Daoy (cell line): ENCODE results near the gene NME9. TPM values are rescaled to one million over a fixed set of nuclear protein-coding genes. Genes with fewer than 3 reads are reported as not detected.

Experiments
- DNase-seq: peaks from one replicate; pipeline ENCODE4 v3.0.0-alpha.2; 2015; ENCODE audit warnings: low read depth
- total RNA-seq: library from RNA; depleted of rRNA; stranded (reverse); fragments of >200 nt; shearing (Covaris generic); gene quantifications from 2 replicates; pipeline ENCODE4 v1.2.3, GENCODE V29; 2014

Gene NME9
- total RNA-seq, 1 experiment from 2014 or later: not detected

DNA sequence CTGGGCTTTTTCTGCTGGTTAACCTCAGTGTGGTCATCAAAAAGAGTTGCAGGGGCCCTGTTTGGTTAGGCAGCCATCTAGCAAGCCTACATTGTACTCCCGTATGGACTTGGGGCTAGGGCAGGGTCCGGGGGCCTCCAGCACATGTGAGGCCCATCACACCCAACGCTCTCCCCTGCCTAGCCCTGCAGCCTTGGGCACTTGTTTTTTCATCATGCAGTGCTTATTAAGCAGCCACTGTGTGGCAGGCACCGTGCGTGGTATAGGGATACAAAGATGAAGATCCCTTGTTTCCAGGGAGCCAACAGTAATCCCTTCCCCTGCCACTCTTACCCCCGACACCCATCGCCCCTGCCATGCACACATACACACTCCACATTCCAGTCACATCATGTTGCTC is 32.9 kb upstream of the NME9 start:
- no peak for DNase-seq

DNA sequence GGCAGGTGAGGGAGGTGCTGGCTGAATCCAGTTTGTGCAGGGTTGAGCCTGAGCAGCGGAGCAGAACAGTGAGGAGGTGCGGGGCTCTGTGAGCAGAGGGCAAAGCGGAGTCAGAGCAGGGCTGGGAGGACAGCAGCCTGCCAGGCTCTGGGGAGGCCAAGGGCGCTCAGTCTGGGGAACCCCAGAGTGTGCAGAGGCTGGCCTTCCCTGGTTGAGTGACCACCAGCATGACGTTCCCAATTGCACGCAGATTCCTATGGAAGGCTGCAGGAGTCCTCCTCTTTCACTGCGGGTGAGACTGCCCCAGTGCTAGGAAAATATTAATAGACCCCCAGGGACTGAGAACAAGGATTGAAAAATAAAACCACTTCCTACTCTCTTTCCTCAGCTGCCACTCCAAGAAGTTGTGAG is 31.9 kb upstream of the NME9 start:
- no peak for DNase-seq

DNA sequence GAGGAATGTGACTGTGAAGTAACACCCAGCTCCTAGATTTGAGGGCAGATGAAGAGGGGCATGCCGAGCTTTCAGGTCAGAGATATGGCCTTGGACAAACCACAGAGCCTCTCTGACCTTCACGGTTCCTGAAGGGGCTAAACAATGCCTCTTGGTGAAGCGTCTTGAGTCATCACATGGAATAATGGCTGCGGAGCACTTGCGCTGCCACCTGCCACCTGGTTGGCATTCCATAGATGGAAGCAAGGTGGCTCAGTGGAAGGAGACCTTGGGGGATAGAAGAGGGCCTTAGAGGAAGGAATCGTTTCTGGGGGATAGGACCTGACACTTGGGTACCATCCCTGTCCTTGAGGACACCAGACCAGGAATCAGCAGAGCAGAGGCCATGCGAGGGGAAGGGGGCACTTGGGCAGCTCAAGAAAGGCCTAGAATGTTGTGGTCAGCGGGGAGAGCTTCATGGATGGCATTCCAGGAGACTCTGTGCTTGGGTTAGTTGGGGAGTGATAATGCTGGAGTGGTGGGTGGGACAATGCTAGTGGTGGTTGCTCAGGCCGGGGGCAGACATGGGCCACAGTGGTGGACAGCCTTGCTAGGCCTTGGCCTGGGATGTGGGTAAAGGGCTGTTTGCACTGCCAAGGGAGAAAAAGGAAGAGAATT is 31.3 kb upstream of the NME9 start:
- DNase-seq: no peak

DNA sequence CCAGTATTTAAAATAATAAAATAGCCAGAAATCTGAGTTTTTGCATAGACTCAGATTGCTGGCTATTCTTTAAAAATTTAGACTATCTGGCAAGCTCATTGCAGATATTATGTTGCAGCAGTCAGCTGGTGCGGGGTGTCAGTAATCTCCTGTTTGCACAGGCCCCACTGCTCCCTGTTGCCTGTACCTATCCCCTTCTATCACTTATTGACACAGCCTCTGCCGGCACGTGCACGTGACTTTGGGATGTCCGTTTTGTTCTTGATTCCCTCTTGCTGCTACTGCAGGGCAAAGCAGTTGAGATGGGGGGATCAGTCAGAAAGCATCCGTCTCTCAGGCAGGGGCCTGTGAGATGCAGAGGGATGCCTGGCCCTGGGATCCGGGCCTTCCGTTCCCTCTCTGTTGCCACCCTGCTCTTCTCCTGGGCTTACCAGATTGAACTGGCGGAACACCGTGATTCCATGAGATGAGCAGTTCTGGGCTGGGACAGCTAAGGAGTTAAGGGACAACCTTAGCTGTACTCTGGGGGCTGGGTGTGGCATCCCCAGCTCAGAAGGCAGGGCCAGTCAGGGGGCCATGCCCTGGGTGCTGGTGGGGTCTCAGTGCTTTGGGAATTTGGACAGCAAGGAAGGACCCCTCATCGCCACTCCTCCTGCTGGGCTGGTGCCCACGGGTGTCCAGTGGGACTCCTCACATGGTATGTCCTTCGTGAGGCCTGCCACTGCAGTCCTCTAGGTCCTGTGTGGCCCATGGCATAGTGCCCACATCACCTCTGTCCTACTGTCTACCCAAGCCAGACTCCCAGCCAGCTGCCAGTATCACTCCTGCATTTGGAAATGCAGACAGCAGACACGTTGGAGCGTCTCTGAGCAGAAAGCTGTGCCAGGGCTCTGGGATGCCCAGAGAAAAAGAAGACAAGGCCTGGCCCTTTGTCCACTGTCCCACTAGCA is 30.5 kb upstream of the NME9 start:
- no peak for DNase-seq

DNA sequence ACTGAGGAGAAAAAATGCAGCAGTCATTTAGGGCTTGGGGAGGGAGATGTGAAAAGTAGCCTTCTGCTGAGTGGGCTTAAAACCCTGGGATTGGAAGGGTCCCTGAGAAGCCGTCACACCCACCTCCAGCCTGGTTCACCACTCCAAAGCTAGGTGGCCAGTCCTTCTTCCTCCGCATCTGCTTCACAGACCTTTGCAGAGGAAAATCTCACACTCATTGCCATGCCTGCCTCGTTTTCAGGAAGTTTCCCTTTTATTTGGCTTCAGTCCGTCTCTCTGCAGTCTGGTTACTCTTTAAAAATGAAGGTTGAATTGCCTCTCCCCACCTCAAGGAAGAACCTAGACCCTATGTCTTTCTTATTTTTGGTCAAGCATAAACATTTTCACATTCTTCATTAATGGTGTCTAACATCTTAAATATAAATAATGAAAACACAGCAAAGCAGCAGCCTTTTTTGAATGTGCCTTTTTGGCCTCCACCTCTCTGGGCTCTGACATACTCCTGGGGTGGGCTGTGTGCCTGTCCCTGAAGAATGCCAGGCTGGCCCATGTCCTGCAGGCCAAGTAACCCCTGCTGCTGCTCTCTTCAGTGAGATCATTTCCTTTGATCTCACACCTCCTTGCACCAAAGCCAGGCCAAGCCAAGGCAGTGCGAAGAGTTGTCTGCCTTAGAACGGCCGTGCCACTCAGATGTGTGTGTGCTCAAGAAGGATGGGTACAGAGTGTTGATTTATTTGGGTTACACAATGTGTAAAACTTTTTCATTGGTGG is 29.7 kb upstream of the NME9 start:
- no peak for DNase-seq

DNA sequence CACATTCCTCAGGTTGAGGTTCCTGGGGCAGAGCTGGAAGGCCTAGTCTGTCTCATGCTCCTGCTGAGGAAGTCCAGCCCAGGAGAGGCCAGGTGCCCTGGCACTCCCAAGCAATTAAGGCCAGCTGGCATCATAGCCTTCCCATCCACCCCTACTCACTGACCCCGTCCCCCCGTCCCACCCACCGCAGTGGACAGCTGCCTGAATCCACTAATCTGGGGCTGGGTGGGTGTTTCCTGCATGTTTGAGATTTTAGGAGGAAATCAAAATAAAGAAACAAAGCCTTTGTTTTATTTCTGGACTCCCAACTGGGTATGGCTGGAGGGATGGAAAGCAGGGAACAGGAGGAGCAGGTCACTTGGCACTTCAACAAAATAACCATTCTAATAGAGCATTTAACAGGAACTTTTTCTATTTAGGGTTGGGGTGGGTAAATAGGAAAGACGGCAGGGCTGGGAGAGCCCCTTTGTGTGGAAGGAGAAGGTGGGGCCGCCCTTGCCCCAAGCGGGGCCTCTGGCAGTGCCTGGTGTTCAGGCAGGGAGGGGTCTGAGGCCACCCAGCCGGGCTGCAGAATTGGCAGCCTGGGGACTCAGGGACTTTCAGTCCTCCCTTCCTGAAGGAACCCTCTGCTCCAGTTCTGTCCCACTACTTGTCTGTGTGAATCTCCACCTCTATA is 27.2 kb upstream of the NME9 start:
- no peak for DNase-seq

DNA sequence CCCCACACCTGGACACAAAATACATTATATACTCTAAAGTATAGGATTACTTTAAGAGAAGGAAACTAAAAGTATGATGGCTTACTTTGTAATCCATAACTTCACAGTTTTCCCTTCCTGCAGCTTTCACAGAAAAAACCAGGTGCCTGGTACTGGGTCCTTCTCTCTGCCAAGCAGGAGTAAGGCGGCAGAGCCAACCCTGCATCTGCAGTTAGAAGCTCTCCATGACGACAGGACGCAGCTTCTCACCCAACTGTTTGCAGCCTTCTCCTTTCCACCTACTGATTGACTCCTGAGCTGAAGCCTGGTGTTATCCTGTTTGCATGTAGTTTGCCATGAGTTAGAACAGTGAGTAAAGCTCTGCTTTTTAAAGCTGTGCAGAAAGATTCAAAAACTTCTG is 25.4 kb upstream of the NME9 start:
- DNase-seq: no peak

DNA sequence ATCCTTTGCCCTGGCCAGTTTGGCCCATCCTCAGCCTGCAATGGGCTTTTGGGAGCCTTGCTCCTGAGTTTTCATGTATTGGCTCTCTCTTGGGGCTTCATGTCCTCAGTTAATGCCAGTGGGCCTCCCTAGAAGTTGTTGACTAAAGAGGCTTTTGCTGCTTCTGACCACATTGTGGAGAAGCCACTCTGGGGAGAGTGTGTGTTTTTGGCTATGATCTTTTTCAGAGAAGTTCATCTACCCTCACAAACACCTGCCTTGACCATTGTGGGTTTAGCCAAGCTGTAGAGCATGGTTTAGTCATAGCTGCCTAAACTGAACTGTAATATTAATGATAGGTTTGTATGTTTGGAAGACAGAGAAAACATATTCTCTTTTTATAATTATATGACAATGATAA is 24.7 kb upstream of the NME9 start:
- DNase-seq: no peak

DNA sequence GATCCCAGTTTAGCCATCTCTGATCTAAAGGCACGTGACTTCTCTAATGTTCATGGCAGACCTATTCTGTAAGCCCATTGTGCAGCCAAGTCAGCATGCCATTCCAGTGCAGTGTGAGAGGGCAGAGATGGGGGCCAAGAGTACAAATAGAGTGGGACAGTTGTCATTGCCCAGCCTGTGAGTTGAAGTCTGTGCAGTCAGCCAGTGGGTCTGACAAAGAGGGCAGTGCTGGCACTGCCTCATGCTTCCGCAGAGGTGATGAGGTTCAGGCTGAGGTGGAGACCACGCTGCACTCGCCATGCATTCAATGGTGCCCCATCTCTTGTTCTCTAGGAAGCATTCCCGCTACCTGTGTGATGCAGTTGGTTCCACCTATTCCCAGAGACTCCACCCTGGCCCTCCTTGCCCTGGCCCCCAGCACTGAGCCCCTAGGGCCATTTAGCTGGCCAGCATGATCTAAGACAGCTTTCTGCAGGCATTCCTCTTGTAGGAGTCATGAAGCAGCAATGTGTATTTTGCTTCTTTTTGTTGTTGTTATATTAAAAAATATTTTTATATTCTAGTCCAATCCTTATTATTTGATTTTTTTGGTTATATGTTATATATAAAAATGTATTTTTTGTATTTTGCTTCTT is 22.4 kb upstream of the NME9 start:
- DNase-seq: no peak

DNA sequence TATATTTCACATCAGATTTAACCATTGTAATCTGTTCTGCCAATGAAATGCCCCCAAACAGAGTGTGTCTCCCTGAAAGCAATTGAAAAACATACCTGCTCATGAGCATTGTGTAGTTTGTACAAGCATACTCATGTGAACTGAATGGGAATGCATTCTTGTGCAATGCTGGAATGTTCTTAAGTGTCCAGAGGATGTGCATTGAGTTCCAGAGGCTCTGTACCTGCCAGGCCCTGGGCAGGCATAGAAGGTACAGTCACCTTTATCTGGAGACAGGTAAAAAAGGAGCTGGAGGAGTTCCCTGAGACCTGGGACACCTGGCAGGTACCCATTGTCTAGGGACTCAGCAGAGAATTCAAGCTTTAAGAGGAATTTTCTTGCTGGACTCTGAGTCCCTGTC is 21.5 kb upstream of the NME9 start:
- no peak for DNase-seq

DNA sequence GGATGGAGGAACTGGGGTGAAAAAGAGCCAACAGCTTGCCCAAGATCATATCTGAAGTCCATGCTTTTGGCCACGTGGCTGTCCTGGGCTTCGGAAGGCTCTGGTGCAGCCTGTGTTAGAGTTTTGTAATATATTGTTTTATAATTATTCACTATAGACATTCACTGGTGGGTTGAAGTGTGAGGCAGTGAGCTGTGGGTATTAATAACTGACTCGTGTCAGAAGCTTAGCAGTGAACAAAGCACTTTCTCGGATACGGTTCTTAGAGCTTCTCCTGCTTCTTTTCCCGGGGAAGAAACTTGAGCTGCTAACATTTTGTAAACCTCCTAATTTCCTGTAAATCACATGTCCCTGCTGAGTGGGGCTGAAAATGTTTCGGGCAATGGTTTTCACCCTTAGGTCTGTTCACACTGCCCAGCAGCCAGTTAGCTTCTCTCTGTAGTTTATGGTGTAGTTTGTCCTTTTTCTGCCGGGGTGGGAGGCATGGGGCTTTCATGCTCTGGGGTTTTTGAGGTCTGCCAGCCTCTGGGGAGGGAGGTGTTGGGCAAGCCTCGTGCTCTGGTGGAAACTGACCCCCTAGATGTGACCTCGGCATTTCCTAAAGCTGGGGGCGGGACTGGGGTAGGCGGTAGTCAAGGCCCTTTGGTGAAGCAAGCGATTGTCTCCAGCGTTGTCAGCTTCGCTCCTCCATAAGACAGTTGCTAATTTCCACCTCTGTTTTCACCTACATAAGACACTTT is 20.4 kb upstream of the NME9 start:
- no peak for DNase-seq

DNA sequence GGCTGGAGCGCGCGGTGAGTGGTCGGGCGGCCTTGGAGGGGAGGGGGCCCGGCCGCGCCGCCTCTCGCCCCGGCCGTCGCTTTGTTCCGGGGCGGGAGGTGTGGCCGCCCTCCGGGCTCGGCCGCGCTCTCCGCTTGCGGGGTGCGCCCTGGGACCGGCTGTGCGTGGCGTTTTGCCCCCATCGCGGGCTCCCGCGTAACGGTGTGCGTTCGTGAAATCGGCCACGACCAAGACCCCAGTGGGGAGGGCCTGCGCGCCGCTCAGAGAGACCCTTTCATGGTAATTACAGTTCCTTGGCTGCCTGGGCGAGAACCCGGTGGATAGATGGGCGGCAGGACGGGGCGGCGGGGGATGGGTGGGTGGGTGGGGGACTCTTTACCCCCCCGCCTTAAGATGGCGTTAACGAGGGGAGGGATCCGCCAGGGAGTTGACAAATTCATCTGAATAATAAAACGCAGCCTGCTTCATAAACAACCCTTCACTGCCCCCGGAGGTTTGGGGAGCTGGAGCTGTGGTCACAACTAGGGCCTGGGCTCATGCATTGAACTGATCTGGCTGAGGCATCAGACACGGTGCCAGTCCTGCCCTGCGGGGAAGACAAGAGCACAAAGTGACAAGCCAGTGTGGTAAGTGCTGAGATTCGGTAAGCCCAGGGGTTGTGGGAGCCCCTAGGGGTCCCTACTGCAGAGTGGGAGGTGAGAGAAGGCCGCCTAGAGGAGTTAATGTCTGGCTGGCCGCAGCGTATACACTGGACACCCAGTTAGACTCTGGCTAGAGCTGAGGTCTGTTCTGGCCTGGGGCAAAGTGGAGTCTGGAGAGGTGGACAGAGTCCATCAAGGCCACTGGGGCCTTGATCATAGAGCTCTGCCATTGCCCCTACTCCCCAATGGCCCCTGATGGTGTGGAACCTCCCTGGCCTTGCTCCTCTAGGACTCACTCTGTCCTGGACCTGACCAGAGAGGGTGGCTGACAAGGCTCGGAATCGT is 19.4 kb upstream of the NME9 start:
- peak; percentile 21 for DNase-seq

DNA sequence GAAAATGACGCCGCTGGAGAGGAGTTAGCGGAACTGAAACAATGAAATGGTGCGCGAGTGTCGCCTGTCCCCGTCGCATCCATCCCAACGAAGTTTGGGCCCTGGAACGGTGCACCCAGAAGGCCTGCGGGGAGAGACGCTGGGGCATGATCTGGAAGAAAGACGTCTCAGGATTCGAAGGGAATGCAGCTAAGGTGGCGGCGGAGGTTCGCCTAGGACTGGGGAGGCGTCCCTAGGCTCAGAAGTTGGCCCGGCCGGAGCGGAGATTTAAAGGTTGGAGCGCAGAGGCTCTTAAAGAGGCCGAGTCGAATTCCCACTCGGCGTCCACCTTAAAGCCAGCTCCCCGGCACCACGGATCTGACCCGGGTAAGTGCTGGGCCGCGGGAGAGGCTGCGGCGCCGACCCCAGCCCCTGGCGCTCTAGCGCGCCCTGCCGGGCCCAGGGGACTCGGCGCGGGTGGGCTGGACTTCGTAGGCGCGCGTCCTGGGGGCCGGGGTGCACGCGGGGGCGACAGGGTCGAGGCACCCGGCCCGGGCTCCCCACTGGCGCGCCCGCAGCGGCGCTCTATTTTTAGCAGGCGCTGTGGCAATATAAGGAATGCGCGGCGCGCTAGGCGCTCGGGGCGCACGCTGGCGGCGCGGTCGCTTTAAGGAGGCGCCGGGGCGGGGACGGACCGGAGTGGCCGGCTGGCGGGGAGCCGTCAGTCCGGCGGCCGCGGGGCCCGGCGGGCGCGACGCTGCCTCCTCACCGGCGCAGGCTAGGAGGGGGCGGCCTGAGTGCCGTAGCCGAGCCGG is 18.5 kb upstream of the NME9 start, which contains the start of gene MRAS:
Gene MRAS (plus strand): TSS at position 620 of the 794 bp plus-strand sequence. CDS start 24,305 bp downstream, outside the sequence.
- DNase-seq: peak; percentile 76

DNA sequence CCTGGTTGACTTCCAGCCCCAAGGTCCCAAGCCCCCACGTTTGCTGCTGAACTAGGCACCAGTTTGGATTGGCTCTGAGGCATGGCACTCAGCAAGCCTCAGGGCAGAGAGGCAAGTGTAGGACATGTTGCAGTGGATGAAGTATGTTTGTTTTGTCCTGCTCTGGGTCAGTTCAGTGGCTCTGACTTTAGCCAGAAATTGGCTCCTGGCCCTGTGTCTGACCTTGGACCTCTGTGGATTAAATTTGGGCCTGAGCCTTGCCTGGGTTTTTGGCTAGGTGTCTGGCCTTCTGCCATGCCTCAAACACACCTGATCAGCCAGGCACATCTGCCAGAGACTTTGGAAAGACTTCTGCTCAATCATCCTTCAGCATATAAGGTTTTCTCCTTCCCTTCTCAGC is 15.1 kb upstream of the NME9 start:
- DNase-seq: no peak

DNA sequence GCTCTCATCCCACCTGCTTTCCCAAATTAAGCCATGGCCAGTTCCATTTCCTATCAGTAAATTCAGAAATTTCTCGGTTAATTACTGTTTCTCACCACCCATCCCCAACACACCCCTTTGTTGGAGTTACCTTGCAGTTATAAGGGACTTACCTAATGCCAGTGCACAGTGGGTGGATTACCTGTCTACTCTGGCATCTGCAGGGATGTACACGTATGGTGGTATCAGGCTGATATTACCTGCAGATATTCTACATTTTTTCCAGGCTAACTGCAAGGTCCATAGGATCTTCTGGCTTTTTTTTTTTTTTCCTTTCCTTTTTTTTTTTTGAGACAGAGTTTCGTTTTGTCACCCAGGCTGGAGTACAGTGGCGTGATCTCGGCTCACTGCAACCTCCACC is 10.9 kb upstream of the NME9 start:
- DNase-seq: no peak

DNA sequence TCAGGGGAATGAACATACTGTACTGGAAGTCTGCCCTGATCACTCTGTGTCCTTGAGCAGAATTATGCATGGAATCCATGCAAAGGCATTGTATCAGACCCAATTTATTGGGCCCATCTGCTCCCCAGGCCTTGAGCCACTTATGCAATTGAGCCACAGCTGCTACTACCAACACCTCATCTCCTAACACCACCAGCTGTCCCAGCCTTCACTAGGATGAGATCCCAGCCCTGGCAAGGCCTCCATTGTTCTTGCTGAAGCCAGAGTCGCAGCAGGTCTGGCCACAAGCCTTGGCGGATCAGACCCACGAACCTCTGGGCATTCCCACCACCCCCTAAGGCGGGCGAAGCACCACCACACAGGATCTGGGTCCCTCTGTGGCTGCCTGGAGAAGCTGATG is 9.2 kb upstream of the NME9 start:
- no peak for DNase-seq

DNA sequence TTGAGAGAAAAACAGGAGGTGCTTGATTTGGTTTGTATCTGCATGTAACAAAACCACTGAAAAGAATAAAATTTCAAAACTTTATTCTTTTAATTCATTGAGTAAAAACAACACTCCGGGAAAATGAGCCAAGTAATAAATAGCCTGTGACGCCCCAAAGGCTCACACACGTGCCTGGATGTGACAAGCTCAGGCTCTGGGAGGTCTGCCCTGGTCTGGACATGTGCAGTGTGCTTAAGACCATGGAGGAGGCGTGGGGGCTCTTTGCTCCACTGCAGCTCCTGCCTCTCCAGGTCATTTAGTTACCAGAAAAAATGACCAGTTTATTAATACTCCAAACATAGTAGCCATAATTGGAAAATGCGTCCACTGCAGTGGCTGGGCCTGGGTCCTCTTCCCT is 8.6 kb upstream of the NME9 start:
- no peak for DNase-seq

DNA sequence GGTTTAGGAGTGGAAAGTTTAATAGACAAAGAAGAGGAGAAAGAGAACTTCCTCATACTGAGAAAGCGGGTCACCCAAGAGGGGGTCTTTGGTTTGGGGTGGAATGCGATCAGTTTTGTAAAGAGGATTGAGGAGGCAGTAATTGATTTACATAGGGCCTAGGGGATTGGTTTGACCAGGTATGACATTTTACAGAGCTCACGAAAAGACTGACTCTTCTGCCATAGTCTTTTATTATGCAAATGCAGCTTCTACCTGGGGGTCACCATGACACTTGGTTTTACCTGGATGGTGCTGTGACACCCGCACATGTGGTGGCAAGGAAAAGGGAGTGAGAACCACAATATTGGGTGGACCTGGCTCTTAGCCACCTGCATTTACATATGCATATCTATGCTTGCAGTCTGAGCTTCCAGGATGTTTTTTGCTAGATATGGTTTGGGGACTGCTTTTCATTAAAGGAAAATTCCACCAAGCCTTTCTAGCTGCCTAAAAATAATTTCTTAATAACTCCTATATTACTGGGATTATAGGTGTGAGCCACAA is 6.9 kb upstream of the NME9 start:
- no peak for DNase-seq
